K562 (cell line): Measurements from ENCODE around the gene PBRM1. TPM values are rescaled to one million over a fixed set of nuclear protein-coding genes. Genes with fewer than 3 reads are reported as not detected.

Source experiments
- MXI1 ChIP-seq: IDR thresholded peaks from 2 replicates; pipeline ENCODE4 v1.6.1; 2011; ENCODE audit warnings: low read depth, mild to moderate bottlenecking, improper control_type of control experiment, low read length
- RNF2 ChIP-seq: sonication (generic); IDR thresholded peaks from 2 replicates; pipeline ENCODE4 v1.6.1; 2016
- SRF ChIP-seq, 2 experiments: fragments of 250-450, 450-650 bp in 1 of 2; sonication (Bioruptor Pico) in 1 of 2; sonication (generic) in 1 of 2; formaldehyde crosslinking; IDR thresholded peaks; 2 replicates each; pipeline versions ENCODE4 v1.5.0 to v1.5.1; 2020 to 2022; ENCODE audit warnings: mild to moderate bottlenecking in 1 of 2, missing genetic modification reagents in 1 of 2
- polyA plus RNA-seq, 8 experiments: library from polyadenylated mRNA; depleted of rRNA in 4 of 8; stranded (reverse) in 5 of 8; unstranded in 3 of 8; fragments of >200 nt; fragmentation: Nextera tagmentation in 2 of 8; fragmentation: Illumina TruSeq in 1 of 8; extraction: Ambion mirVana in 2 of 8; extraction: Trizol in 1 of 8; gene quantifications; 2 replicates each; pipeline versions ENCODE4 v1.2.1 to v1.2.3, GENCODE V29; 2011 to 2014; ENCODE audit warnings: inconsistent platforms in 1 of 8, missing spikeins in 1 of 8
- total RNA-seq, 7 experiments: library from RNA; depleted of rRNA in 6 of 7; stranded (reverse); fragments of >200 nt in 6 of 7; fragmentation: Illumina TruSeq in 2 of 7; extraction: Trizol in 2 of 7; gene quantifications; 2 replicates each; pipeline versions ENCODE4 v1.2.1 to v1.2.3, GENCODE V29; 2011 to 2021; ENCODE audit warnings: low replicate concordance in 1 of 7
- TF ChIP-seq, protein P1 (sequence below): fragments of 450-650 bp; formaldehyde crosslinking; IDR thresholded peaks from 2 replicates; pipeline ENCODE4 v1.4.0; 2022; ENCODE audit warnings: missing genetic modification characterization
- TF ChIP-seq, protein P2 (sequence below): fragments of 450-650 bp; IDR thresholded peaks from 2 replicates; pipeline ENCODE4 v1.6.1; 2016; ENCODE audit warnings: mild to moderate bottlenecking, moderate library complexity
- TF ChIP-seq, protein P3 (sequence below): IDR thresholded peaks from 2 replicates; pipeline ENCODE4 v1.6.1; 2016; ENCODE audit warnings: missing genetic modification characterization, missing compliant biosample characterization
- TF ChIP-seq, protein P4 (sequence below): sonication (generic); formaldehyde crosslinking; IDR thresholded peaks from 2 replicates; pipeline ENCODE4 v1.8.0; 2023; ENCODE audit warnings: mild to moderate bottlenecking, missing genetic modification reagents

Gene PBRM1
- total and polyA plus RNA-seq, 9 of the 15 experiments (the other 6 are each of a cell fraction or from before 2014, with no cell fraction given) = 3.9 to 31.8 (median 19.0) TPM

DNA sequence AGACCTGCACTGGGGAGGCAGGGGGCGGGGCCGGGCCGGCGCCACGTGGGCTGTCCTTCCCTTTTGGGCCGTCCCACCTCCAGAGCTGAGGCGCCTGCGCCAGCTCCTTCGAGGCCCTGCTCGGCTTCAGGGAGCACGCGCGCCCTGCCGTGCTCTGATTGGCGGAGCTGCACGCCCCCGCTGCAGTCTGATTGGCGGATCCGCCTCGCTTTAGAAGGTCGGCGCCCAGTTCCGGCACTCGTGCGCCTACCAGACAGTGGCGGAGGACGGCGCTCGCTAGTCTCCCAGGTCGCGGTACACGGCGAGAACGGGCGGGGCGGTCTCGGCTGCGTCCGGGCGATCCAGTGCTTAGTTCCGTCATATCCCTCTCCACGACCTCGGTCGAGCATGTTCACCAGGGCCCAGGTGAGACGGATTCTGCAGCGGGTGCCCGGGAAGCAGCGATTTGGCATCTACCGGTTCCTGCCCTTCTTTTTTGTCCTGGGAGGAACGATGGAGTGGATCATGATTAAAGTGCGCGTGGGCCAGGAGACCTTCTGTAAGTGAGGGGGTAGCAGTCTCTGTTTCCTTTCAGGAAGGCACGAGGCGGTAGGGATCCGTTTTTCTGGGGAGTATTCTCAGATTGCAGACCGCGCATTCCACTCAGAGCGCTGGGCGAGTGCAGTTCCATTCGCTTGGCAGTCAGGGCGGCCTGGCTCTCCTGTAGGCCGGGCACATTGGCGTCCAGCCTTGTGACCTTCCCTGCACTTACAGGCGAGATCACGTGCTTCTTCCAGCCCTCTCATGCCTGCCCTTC is 149.1 kb downstream of the PBRM1 start, which contains the start of gene UQCC5 (continued):
- TF ChIP-seq, protein P1, sequence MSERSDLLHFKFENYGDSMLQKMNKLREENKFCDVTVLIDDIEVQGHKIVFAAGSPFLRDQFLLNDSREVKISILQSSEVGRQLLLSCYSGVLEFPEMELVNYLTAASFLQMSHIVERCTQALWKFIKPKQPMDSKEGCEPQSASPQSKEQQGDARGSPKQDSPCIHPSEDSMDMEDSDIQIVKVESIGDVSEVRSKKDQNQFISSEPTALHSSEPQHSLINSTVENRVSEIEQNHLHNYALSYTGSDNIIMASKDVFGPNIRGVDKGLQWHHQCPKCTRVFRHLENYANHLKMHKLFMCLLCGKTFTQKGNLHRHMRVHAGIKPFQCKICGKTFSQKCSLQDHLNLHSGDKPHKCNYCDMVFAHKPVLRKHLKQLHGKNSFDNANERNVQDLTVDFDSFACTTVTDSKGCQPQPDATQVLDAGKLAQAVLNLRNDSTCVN = no peak
- TF ChIP-seq, protein P2, sequence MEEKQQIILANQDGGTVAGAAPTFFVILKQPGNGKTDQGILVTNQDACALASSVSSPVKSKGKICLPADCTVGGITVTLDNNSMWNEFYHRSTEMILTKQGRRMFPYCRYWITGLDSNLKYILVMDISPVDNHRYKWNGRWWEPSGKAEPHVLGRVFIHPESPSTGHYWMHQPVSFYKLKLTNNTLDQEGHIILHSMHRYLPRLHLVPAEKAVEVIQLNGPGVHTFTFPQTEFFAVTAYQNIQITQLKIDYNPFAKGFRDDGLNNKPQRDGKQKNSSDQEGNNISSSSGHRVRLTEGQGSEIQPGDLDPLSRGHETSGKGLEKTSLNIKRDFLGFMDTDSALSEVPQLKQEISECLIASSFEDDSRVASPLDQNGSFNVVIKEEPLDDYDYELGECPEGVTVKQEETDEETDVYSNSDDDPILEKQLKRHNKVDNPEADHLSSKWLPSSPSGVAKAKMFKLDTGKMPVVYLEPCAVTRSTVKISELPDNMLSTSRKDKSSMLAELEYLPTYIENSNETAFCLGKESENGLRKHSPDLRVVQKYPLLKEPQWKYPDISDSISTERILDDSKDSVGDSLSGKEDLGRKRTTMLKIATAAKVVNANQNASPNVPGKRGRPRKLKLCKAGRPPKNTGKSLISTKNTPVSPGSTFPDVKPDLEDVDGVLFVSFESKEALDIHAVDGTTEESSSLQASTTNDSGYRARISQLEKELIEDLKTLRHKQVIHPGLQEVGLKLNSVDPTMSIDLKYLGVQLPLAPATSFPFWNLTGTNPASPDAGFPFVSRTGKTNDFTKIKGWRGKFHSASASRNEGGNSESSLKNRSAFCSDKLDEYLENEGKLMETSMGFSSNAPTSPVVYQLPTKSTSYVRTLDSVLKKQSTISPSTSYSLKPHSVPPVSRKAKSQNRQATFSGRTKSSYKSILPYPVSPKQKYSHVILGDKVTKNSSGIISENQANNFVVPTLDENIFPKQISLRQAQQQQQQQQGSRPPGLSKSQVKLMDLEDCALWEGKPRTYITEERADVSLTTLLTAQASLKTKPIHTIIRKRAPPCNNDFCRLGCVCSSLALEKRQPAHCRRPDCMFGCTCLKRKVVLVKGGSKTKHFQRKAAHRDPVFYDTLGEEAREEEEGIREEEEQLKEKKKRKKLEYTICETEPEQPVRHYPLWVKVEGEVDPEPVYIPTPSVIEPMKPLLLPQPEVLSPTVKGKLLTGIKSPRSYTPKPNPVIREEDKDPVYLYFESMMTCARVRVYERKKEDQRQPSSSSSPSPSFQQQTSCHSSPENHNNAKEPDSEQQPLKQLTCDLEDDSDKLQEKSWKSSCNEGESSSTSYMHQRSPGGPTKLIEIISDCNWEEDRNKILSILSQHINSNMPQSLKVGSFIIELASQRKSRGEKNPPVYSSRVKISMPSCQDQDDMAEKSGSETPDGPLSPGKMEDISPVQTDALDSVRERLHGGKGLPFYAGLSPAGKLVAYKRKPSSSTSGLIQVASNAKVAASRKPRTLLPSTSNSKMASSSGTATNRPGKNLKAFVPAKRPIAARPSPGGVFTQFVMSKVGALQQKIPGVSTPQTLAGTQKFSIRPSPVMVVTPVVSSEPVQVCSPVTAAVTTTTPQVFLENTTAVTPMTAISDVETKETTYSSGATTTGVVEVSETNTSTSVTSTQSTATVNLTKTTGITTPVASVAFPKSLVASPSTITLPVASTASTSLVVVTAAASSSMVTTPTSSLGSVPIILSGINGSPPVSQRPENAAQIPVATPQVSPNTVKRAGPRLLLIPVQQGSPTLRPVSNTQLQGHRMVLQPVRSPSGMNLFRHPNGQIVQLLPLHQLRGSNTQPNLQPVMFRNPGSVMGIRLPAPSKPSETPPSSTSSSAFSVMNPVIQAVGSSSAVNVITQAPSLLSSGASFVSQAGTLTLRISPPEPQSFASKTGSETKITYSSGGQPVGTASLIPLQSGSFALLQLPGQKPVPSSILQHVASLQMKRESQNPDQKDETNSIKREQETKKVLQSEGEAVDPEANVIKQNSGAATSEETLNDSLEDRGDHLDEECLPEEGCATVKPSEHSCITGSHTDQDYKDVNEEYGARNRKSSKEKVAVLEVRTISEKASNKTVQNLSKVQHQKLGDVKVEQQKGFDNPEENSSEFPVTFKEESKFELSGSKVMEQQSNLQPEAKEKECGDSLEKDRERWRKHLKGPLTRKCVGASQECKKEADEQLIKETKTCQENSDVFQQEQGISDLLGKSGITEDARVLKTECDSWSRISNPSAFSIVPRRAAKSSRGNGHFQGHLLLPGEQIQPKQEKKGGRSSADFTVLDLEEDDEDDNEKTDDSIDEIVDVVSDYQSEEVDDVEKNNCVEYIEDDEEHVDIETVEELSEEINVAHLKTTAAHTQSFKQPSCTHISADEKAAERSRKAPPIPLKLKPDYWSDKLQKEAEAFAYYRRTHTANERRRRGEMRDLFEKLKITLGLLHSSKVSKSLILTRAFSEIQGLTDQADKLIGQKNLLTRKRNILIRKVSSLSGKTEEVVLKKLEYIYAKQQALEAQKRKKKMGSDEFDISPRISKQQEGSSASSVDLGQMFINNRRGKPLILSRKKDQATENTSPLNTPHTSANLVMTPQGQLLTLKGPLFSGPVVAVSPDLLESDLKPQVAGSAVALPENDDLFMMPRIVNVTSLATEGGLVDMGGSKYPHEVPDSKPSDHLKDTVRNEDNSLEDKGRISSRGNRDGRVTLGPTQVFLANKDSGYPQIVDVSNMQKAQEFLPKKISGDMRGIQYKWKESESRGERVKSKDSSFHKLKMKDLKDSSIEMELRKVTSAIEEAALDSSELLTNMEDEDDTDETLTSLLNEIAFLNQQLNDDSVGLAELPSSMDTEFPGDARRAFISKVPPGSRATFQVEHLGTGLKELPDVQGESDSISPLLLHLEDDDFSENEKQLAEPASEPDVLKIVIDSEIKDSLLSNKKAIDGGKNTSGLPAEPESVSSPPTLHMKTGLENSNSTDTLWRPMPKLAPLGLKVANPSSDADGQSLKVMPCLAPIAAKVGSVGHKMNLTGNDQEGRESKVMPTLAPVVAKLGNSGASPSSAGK = peak; percentile 60
- TF ChIP-seq, protein P3, sequence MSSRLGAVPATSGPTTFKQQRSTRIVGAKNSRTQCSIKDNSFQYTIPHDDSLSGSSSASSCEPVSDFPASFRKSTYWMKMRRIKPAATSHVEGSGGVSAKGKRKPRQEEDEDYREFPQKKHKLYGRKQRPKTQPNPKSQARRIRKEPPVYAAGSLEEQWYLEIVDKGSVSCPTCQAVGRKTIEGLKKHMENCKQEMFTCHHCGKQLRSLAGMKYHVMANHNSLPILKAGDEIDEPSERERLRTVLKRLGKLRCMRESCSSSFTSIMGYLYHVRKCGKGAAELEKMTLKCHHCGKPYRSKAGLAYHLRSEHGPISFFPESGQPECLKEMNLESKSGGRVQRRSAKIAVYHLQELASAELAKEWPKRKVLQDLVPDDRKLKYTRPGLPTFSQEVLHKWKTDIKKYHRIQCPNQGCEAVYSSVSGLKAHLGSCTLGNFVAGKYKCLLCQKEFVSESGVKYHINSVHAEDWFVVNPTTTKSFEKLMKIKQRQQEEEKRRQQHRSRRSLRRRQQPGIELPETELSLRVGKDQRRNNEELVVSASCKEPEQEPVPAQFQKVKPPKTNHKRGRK (tag) = no peak
- TF ChIP-seq RNF2 (0 out of 2 replicates have a peak, but pooled peaks have one; percentile 15), MXI1 (peak; percentile 89), SRF (CRISPR knock-in tag; IDR thresholded peaks at IDR 0.05) (peak in 1 of 2 experiments; percentile 73; a peak in 1 of 4 replicates)
- TF ChIP-seq, protein P4, sequence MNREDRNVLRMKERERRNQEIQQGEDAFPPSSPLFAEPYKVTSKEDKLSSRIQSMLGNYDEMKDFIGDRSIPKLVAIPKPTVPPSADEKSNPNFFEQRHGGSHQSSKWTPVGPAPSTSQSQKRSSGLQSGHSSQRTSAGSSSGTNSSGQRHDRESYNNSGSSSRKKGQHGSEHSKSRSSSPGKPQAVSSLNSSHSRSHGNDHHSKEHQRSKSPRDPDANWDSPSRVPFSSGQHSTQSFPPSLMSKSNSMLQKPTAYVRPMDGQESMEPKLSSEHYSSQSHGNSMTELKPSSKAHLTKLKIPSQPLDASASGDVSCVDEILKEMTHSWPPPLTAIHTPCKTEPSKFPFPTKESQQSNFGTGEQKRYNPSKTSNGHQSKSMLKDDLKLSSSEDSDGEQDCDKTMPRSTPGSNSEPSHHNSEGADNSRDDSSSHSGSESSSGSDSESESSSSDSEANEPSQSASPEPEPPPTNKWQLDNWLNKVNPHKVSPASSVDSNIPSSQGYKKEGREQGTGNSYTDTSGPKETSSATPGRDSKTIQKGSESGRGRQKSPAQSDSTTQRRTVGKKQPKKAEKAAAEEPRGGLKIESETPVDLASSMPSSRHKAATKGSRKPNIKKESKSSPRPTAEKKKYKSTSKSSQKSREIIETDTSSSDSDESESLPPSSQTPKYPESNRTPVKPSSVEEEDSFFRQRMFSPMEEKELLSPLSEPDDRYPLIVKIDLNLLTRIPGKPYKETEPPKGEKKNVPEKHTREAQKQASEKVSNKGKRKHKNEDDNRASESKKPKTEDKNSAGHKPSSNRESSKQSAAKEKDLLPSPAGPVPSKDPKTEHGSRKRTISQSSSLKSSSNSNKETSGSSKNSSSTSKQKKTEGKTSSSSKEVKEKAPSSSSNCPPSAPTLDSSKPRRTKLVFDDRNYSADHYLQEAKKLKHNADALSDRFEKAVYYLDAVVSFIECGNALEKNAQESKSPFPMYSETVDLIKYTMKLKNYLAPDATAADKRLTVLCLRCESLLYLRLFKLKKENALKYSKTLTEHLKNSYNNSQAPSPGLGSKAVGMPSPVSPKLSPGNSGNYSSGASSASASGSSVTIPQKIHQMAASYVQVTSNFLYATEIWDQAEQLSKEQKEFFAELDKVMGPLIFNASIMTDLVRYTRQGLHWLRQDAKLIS (CRISPR knock-in tag) = 0 out of 2 replicates have a peak, but pooled peaks have one; percentile 25
